NCI-H345 treated with DMSO at 0.1 percent for 48 hours (cell line): Measurements from ENCODE around the gene GPC5.

Experiments
- DNase-seq: peaks from one replicate; lab custom pipeline; 2025; ENCODE audit not compliant: unreplicated experiment; lab: John Stamatoyannopoulos, UW

Gene GPC5

DNA sequence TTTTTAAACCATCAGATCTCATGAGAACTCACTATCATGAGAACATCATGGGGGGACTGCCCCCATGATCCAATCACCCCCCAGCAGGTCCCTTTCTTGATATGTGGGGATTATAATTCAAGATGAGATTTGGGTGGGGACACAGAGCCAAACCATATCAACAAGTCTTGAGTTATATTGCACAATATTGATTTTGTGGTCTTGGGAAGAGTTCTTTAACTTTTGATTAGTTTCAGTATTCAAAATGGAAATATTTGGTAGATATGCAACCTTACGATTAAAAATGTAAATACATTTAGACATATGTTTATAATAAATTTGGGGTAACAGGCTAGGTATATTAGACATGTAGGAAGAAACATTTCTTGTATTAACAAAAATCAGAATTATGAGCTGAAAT lies 188.2 kb downstream of the GPC5 start:
- DNase-seq, result no peak

DNA sequence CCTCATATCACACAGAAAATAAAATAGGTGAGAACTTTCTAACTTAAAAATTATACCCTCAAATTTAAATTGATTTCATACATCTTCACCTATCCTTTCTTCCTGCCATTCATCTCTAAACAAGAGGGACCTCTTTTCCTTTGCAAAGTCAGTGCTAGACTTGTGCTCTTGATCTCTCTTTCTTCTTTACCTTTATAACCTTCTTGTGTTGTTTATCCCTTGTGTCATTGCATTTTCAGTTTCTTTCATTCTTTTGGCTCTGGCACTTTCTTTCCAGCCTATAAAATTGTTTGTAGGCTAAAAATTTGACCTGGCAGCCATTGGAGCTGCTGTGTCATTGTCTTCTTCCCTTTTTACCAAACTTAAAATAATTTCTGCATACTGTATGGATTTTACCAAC lies 190.1 kb downstream of the GPC5 start:
- no peak for DNase-seq

DNA sequence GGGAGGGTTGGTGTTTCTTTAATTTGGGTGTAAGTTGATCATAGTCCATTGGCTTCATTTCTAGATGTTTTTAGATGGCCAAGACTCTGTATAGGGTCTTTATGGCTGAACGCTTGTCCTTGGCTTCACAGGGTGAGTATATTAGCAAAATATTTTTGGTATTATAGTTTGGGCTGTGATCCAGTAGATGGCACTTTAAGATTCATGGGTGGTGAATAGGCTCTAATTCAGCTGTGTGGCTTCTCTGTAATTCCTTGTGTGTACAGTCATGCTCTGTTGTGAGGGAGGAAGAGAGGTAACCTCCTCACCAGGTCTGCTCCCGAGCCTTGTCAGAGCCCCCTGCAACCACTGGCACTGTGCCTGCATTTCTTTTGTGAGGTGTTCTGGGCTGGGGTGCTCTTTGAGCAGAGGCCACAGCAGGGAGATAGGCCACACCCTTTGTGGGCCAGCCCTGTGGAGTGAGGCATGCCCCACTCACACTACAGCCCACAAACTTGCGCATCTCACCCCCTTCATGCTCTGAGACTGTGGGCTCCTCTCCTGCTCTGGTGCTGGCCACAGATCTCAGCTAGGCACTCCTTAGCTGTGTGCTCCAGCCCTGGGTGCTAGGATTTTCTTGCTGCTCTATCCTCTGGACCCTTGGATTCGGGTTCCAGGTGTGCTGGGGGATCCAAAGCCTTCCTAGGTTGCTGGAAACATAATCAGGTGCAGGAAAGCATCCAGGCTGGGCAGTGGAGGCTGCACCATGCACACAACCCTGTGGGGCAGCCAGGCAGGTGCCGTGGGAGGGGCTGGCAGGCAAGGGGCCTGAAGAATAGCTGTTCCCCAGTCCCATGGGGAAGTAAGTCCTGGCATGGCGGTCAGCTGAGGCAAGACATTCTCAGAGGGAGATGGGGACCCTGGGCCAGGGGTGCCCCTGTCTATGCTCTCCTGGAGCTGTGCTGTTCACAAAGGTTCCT lies 193.9 kb downstream of the GPC5 start:
- no peak for DNase-seq

DNA sequence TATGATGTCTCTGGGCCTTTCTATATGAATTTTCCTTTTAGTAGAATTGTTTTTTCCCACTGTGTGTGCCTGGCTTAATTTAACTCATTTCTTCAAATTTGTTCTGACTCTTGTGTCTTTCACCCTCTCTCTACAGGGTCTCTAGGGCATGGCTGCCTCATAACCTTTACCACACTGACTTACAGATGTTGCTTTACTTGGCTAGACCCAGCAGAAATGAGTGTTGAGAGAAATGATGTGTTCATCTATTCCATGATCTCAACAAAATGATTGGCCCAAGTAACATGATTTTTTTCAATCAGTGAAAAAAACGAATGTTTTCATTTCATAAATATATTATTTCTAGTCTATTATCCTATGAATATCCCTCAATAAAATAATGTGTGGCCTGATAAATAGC lies 195.0 kb downstream of the GPC5 start:
- no peak for DNase-seq

DNA sequence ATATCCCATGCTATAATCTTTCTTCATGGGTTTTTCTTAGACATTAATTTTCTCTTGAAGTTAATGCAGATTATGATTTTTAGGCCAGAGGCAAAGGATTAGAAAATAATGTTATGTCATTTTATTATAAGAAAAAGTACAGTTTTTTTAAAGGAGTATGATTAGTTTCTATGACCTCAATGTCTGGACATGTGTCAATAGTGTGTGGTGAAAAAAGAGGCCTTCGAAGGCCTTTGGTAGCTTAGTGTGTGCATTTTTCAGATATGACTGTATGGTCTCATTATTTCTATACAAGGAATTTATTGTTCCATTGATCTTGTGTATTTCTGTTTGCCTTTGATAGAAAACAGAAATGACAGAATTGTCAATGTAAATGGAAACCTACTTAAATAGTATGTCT lies 195.6 kb downstream of the GPC5 start:
- no peak for DNase-seq

DNA sequence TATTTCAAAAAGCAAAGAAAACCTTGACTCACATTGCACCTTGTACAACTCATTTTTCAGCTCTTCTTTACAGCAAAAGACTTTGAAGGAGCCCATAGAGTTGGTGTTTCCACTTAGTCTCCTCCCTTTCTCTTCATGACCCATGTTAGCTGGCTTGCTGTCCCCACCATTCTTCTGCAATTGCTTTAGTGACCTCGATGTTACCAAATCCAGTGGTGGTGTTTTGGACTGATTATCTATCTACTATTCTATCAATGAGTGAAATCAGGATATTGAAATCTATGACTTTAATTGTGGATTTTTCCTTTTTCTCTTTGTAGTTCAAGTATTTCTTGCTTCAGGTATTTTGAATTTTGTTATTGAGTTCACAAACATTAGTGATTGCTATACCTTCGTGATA lies 197.3 kb downstream of the GPC5 start:
- no peak for DNase-seq

DNA sequence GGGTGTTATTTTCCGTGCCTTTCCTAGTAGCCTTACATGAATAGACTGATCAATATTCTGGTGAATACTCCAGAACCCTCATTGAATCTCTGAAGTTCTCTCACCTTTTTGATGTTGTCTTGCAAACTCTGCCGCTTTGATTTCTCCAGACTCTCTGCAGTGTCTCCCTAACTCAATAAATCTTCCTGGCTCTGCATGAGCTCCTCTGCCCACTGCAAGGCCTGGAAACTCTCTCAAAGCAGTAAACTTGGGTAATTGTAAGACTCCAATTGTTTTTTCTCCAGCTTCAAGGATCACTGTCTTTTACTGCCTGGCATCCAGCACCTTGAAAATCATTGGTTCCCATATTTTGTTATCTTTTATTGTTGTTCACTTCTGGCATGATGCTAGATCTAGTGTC lies 198.4 kb downstream of the GPC5 start:
- DNase-seq, result no peak

DNA sequence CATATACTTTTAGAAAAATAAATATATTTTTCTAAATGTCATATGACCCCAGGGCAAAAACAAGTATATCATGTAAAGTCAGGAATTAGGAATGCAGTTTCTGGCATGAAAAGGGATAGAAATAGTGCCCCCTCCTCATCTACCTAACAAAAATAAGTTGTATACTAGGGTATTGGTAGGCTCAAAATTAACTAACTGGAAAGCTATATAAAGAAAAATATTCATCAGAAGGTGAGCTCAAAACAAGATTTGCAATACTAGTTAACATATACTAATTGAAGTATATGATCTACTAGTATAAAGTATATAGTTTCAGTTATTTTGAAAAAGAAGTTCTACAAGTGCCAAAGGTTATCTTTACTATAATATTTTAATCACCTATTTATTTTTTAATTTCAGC lies 200.2 kb downstream of the GPC5 start:
- DNase-seq, result no peak

DNA sequence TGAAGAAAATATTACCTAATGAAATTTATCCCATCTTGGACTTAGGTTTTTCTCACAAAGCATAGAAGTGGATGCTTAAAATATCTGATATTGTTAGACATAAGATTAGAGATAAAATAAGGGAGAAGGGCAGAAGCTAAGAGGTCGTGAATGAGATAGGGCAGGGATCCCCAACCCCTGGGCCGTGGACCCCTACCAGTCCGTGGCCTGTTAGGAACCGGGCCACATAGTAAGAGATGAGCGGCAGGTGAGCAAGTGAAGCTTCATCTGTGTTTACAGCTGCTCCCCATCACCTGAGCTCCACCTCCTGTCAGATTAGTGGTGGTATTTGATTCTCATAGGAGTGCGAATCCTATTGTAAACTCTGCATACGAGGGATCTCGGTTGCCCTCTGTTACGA lies 202.9 kb downstream of the GPC5 start:
- DNase-seq, result no peak

DNA sequence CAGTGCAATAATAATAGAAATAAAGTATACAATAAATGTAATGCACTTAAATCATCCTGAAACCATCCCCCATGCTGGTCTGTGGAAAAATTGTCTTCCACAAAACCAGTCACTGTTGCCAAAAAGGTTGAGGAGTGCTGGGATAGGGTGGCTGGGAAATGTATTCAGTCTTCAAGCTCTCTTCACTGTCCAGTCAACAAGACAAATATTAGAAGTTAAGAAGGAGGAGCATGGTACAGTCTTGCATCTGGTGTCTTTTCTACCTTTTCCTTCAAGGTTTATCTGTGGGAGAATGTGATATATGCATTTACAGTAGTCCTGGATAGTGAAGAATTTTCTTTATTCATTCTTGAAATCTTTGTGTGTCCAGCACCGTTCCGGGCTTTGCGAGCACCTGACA lies 203.4 kb downstream of the GPC5 start:
- no peak for DNase-seq

DNA sequence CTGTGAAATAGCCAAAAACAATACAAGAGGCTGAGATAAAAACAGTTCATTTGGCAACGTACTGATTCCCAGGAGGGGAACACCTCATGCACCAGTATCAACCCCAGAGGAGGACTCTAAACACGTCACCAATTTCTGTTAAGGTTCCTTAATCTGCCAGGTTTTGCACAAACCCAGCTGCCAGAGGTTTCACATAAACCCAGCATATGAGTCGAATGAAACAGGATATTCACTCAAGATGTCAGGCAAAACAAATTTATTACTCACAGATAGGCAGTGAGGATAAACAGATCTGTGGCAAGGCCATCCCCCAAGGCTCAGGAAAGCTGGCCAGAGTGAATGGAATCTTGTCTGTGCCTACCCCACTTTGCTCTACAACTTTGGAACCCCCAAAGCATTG lies 210.9 kb downstream of the GPC5 start:
- no peak for DNase-seq

DNA sequence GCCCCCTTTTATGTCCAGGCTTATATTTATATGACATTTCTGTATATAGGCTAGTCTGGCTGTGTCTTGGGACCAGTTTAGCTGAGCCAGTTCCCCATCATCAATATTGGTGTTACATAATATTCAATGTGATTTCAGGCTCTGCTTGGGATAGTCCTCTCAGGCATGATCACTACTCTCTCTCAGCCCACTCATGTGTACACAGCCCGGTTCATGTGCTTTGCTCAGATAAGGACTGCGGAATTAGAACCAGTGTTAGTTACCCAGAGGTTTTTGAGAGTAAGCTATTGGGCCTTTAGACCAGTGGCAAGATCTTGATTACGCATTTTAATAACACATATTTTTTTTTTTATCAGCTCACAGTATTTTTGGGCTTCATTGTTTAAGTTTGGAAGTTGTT lies 219.9 kb downstream of the GPC5 start:
- DNase-seq, result no peak

DNA sequence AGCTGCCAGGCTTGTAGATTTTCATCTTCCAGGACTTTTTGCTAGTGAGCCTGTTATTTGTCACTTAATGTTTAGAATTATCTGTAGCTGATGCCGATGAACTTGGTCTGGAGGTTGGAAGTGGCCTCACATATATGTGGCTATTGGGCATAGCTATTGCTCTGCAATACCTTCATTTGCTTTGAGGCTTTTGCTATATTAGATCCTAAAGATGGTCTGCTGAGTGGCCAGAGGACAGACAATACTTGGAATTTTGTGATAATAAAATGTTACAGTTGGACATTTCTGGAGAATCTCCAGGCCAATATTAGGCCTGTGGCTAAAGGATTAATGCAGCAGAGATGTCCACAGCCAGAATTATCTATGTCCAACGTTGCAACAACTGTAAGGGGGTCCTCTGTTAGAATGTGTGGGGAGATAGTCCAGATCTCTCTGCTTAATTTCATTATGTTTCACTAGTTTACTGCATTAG lies 222.3 kb downstream of the GPC5 start:
- DNase-seq, result no peak

DNA sequence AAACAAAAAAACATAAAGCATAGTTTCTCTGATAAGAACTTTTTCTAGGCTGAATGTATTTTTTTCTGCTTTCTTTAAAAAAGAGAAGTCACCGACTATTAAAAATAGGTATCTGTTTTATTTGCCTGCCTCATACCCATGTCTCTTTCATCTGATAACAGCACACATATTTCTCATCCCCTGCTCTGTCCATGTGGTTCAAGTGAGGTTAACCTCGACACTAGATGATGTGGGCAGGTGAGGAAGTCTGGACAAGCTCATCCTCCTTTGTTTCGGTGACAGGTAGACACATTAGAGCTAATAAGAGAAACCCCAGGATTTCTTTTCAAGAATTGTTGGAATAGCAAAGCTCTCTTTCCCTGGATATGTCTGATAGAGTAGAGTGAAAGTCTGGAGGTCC lies 222.7 kb downstream of the GPC5 start:
- DNase-seq, result no peak

DNA sequence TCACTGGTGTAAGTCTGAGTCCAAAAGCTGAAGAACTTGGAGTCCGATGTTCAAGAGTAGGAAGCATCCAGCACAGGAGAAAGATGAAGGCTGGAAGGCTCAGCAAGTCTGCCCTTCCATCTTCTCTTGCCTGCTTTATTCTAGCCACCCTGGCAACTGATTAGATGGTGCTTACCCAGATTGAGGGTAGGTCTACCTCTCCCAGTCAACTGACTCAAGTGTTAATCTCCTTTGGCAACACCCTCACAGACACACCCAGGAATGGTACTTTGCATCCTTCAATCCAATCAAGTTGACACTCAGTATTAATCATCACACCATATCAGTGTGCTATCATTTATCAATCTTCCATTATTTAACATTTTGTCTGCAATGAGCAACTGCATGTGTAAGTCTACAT lies 223.5 kb downstream of the GPC5 start:
- no peak for DNase-seq

DNA sequence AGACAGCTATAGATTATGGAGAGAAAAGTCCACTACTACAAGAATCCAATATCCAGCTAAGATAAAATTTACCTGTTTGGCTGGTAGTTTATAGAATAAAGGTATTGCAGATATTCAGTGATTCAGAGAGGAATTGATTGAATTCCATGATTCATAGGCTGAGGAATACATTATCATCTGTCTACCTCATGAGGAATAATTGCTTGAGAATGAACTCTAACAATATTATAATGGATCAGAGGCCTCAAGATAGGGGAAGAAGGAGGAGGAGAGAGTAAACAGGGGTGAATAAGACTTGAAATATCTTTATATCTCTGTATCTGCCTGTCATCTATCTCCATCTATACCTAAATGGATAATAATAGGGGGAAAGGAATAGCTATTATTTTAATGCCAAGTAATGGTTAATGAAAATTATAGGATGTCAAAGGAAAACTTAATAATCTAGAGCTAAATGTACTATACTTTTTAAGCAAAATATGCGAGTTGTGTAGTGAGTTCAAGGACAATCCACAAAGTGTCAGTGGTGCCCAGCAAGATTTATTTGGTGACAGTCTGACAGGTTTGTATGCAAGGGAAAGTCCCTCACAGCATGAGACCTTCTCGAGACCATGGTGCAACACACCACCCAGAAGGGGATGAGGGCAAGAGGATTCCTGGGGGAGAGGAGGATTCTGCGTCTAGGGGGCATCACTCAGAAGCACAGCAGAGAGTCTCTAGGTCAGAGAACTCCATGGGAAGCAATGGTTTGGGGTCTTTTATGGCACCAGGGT lies 224.5 kb downstream of the GPC5 start:
- no peak for DNase-seq

DNA sequence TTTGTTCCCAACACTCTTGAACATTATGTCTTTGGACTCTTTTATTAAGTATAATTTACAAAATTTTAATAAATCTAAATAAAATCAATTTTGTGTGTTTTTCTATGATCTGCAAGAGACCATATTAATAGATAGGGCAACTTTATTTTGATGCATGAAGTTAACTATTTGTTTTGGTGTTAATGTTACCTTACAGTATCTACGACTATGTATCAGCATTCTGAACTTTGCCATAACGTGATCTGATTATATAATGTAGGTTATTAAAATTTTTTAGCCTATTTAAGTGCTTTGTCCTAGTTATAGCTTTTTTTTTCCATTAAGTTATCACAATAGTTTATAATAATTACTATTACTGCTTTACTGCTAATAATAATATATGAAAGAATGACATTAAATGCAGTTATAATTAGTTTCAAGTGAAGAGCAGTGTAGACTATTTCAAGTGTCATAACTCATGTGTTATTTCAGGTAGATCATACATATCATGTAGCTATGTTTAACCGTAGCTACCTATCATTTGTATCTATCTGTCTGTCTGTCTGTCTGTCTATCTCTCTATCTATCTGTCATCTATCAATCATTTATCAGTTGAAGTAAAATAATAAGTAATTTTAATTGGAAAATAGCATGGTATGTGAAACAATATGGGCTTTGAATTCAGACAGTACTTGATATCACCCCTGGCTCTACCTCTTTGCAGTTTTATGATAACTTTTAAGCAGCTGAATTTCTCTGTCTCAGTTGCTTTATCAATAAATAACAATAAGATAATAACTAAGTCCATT lies 229.7 kb downstream of the GPC5 start:
- DNase-seq, result no peak

DNA sequence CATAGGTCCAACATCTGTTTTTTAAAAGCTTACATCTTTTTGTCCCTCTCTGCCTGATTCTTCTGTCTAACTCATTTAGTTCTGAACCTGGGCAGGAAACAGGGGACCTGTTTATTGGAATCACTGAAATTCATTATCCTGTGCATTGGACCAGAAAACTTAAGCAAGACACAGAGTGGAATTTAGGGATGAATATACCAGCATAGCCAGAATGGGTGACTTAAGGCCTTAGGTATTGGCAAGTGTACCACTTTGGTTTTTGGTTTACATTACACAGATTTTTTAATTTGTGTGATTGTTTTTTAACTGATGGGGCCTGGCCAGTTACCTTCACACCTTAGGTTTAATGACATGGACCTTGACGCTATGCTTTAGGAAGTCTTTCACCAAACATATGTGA lies 232.5 kb downstream of the GPC5 start:
- no peak for DNase-seq

DNA sequence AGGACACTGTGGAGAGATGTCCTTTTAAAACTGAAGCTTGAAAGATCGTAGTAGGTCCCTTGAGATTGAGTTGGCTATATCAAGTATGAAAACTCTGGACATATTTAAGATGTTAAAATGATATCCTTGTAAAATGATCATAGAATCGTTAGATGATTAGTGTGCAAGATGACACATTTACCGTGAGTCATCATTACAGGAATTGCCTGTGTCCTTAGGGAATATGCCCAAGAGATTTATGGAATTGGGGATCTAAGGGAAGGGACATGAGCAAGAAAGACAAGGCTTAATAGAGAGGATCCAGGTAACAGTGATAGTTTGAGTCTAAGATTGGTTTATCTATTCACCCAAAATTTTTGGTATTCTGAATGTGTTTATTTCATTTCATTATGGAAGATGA lies 233.7 kb downstream of the GPC5 start:
- no peak for DNase-seq

DNA sequence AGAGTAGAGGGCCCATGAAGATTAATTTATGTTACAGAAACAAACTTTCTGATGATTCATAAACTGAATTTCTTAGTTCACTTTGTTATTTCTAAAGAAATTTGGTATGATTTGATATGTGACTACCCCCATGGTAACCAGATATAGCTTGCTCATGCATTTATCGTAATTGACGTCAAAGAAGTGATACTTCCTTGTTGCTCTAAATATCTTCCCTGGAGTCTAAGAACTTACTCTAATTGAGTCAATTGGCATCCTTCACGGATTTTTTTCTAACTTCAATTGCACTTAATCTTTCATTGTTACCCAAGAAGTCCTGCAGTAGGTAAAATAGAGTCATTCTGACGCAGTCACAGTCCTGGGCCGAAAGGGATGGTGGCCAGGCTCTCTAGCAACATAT lies 240.9 kb downstream of the GPC5 start:
- no peak for DNase-seq

DNA sequence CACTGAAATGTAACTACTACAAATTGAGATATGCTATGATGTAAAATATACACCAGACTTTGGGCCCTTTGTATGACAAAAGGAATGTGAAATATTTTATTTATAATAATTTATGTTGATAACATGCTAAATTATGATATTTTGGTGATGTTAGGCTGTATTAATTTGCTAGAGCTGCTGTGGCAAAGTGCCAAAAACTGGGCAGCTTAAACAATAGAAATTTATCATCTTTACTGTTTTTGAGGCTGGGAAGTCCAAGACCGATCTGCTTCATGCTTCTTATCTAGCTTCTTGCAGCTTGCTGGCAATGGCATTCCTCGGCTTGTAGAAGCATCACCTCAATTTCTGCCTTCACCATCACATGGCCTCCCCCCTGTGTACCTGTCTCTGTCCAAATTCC lies 245.0 kb downstream of the GPC5 start:
- DNase-seq, result no peak
